ENCODE results near the gene GLI3.

GLI3 gene

GRCh38 chr7:42076870-42077269 is 160.1 kb downstream of the GLI3 start:
- TF ChIP-seq TAF1 (IDR thresholded peaks at IDR 0.05; ENCODE audit: borderline replicate concordance, insufficient read depth, low read length) (no peak), SIN3A (IDR thresholded peaks at IDR 0.05; ENCODE audit: borderline replicate concordance, insufficient read depth, low read length) (no peak), FOXP2 (optimal IDR thresholded peaks at IDR 0.05; ENCODE audit: borderline replicate concordance, extremely low read depth, extremely low read length, insufficient read depth) (no peak), POLR2AphosphoS5 (IDR thresholded peaks at IDR 0.05; ENCODE audit: low read depth, low read length) (no peak)
- TF ChIP-seq, protein P1, sequence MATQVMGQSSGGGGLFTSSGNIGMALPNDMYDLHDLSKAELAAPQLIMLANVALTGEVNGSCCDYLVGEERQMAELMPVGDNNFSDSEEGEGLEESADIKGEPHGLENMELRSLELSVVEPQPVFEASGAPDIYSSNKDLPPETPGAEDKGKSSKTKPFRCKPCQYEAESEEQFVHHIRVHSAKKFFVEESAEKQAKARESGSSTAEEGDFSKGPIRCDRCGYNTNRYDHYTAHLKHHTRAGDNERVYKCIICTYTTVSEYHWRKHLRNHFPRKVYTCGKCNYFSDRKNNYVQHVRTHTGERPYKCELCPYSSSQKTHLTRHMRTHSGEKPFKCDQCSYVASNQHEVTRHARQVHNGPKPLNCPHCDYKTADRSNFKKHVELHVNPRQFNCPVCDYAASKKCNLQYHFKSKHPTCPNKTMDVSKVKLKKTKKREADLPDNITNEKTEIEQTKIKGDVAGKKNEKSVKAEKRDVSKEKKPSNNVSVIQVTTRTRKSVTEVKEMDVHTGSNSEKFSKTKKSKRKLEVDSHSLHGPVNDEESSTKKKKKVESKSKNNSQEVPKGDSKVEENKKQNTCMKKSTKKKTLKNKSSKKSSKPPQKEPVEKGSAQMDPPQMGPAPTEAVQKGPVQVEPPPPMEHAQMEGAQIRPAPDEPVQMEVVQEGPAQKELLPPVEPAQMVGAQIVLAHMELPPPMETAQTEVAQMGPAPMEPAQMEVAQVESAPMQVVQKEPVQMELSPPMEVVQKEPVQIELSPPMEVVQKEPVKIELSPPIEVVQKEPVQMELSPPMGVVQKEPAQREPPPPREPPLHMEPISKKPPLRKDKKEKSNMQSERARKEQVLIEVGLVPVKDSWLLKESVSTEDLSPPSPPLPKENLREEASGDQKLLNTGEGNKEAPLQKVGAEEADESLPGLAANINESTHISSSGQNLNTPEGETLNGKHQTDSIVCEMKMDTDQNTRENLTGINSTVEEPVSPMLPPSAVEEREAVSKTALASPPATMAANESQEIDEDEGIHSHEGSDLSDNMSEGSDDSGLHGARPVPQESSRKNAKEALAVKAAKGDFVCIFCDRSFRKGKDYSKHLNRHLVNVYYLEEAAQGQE (IDR thresholded peaks at IDR 0.05; ENCODE audit: insufficient read depth in 1 of 2, low read depth in 2 of 2, low read length in 2 of 2), result no peak

- TF ChIP-seq POLR2AphosphoS5 (IDR thresholded peaks at IDR 0.05; ENCODE audit: low read depth, low read length) (no peak), SIN3A (IDR thresholded peaks at IDR 0.05; ENCODE audit: borderline replicate concordance, insufficient read depth, low read length) (no peak), TAF1 (IDR thresholded peaks at IDR 0.05; ENCODE audit: borderline replicate concordance, insufficient read depth, low read length) (no peak), FOXP2 (optimal IDR thresholded peaks at IDR 0.05; ENCODE audit: borderline replicate concordance, extremely low read depth, extremely low read length, insufficient read depth) (no peak)
- TF ChIP-seq, protein P1 (IDR thresholded peaks at IDR 0.05; ENCODE audit: insufficient read depth in 1 of 2, low read depth in 2 of 2, low read length in 2 of 2), result no peak
Observed at GRCh38 chr7:42075418-42075817, 161.6 kb downstream of the GLI3 start.

DNA sequence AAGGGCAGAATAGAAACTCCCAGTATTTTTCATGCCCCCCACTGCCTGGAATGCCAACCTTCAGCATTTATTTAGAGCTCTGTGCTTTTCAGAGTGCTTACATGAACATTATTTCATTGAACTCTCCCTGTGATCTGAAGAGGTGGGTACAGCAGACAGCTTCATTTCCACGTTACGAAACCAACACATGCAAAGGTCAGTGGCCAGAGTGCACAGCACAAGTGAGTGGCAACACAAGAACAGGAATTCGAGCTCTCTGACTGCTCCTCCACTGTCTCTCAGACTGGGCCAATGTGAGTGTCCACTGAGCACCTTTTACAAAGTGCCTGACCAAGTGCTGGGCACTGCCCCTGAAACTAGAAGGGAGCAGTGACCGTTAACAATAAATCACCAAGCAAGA is 162.9 kb downstream of the GLI3 start:
- TF ChIP-seq FOXP2 (optimal IDR thresholded peaks at IDR 0.05; ENCODE audit: borderline replicate concordance, extremely low read depth, extremely low read length, insufficient read depth) (no peak), SIN3A (IDR thresholded peaks at IDR 0.05; ENCODE audit: borderline replicate concordance, insufficient read depth, low read length) (no peak), TAF1 (IDR thresholded peaks at IDR 0.05; ENCODE audit: borderline replicate concordance, insufficient read depth, low read length) (no peak), POLR2AphosphoS5 (IDR thresholded peaks at IDR 0.05; ENCODE audit: low read depth, low read length) (no peak)
- TF ChIP-seq, protein P1 (IDR thresholded peaks at IDR 0.05; ENCODE audit: insufficient read depth in 1 of 2, low read depth in 2 of 2, low read length in 2 of 2), result no peak

DNA sequence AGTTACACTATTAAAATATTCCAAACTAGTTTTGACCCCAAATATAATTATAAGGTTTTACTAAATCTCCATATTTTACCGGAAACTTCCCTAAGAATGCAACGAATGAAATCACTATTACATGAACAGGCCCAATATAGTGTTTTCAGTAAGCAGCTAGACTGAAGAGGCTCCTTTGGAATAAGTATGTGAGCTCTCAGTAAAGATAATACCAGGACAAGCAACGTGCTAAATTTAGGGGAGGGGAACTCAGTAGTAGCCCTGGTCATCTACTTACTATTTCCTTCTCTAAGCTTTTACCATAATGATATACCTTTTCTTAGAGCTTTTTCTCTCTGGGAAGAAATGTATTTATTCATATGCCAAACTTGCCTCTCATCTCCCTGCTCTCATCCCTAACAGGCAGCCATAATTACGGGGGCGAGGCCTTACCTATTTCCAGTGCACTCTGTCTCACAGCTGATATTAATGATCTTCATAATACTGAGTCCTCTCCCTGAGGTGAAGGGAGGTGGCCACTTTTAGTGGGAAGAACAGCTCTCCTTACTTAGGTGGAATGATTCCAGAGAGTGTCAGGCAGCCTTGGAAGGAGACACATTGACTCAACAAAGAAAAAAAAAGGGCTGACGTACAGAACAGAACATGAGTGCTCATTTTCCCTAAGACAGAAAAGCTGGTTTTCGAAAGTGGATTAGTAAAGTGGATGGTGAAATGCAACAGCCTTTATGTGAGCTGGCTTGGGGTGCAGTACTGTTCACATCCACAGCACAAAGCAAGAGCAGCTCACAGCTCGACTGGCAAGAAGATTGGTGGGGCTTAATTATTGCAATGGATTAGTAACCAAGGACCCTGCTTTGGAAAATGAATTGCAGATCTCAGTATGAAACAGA is 165.4 kb downstream of the GLI3 start:
- TF ChIP-seq SIN3A (IDR thresholded peaks at IDR 0.05; ENCODE audit: borderline replicate concordance, insufficient read depth, low read length) (no peak), FOXP2 (optimal IDR thresholded peaks at IDR 0.05; ENCODE audit: borderline replicate concordance, extremely low read depth, extremely low read length, insufficient read depth) (no peak), POLR2AphosphoS5 (IDR thresholded peaks at IDR 0.05; ENCODE audit: low read depth, low read length) (no peak), TAF1 (IDR thresholded peaks at IDR 0.05; ENCODE audit: borderline replicate concordance, insufficient read depth, low read length) (no peak)
- TF ChIP-seq, protein P1 (IDR thresholded peaks at IDR 0.05; ENCODE audit: insufficient read depth in 1 of 2, low read depth in 2 of 2, low read length in 2 of 2), result no peak
